MM.1S (cell line): ENCODE results near the gene KCNJ15.

Experiments
- DNase-seq: peaks from one replicate; pipeline ENCODE4 v3.0.0-alpha.2; 2015
- H2AFZ ChIP-seq: fragments of 300-600 bp; sonication (generic); 2 replicates; pipeline ENCODE4 v1.6.0; 2016; ENCODE audit warnings: antibody characterized with exemption, low read length
- H3F3A ChIP-seq: fragments of 300-600 bp; sonication (generic); 2 replicates; pipeline ENCODE4 v1.6.1; 2016; ENCODE audit warnings: mild to moderate bottlenecking, antibody characterized with exemption, low read length, moderate library complexity, mixed read lengths; ENCODE audit not compliant: insufficient read depth
- H3K27ac ChIP-seq: fragments of 300-600 bp; sonication (generic); 2 replicates; pipeline ENCODE4 v1.5.1; 2016; ENCODE audit warnings: mild to moderate bottlenecking, low read length
- H3K27me3 ChIP-seq: fragments of 300-600 bp; sonication (generic); replicated peaks from 2 replicates; pipeline ENCODE4 v1.6.0; 2016; ENCODE audit warnings: low read length; ENCODE audit not compliant: insufficient read depth
- H3K36me3 ChIP-seq: fragments of 300-600 bp; sonication (generic); replicated peaks from 2 replicates; pipeline ENCODE4 v1.6.1; 2016; ENCODE audit warnings: mild to moderate bottlenecking, low read length, mixed read lengths; ENCODE audit not compliant: insufficient read depth
- H3K4me1 ChIP-seq: fragments of 300-600 bp; sonication (generic); 2 replicates; pipeline ENCODE4 v1.6.1; 2016; ENCODE audit warnings: low read length, mixed read lengths
- H3K4me2 ChIP-seq: fragments of 300-600 bp; sonication (generic); 2 replicates; pipeline ENCODE4 v1.6.0; 2016; ENCODE audit warnings: low read depth, low read length
- H3K4me3 ChIP-seq: fragments of 300-600 bp; sonication (generic); 2 replicates; pipeline ENCODE4 v1.5.1; 2016; ENCODE audit warnings: low read length, mixed read lengths
- H3K79me2 ChIP-seq: fragments of 300-600 bp; sonication (generic); 2 replicates; pipeline ENCODE4 v1.6.1; 2016; ENCODE audit warnings: mixed run types, low read length, mixed read lengths
- H3K9ac ChIP-seq: fragments of 300-600 bp; sonication (generic); 2 replicates; pipeline ENCODE4 v1.6.1; 2016; ENCODE audit warnings: low read length, mixed read lengths
- H3K9me2 ChIP-seq: fragments of 300-600 bp; sonication (generic); replicated peaks from 2 replicates; pipeline ENCODE4 v1.6.1; 2016; ENCODE audit warnings: mild to moderate bottlenecking, low read length, mixed read lengths; ENCODE audit not compliant: insufficient read depth
- H3K9me3 ChIP-seq: fragments of 300-600 bp; sonication (generic); replicated peaks from 2 replicates; pipeline ENCODE4 v1.6.1; 2016; ENCODE audit warnings: mild to moderate bottlenecking, low read length, mixed read lengths; ENCODE audit not compliant: insufficient read depth
- H4K20me1 ChIP-seq: fragments of 300-600 bp; sonication (generic); 2 replicates; pipeline ENCODE4 v1.6.1; 2016; ENCODE audit warnings: mild to moderate bottlenecking, low read length, moderate library complexity, mixed read lengths; ENCODE audit not compliant: insufficient read depth
- CTCF ChIP-seq: fragments of 300-600 bp; sonication (generic); IDR thresholded peaks from 2 replicates; pipeline ENCODE4 v1.5.1; 2016; ENCODE audit warnings: antibody characterized with exemption, low read length, mixed read lengths
- EZH2 ChIP-seq: fragments of 300-600 bp; sonication (generic); optimal IDR thresholded peaks from 2 replicates; pipeline ENCODE3; 2017; ENCODE audit warnings: low read depth, mild to moderate bottlenecking, antibody characterized with exemption, low read length, mixed read lengths
- EZH2phosphoT487 ChIP-seq: fragments of 300-600 bp; sonication (generic); IDR thresholded peaks from 2 replicates; pipeline ENCODE4 v1.6.1; 2018; ENCODE audit warnings: antibody characterized with exemption, low read length

The KCNJ15 gene

GRCh38 chr21:38264571-38264970 is 7.8 kb downstream of the KCNJ15 start:
- Histone ChIP-seq H3F3A (peaks cover 24% of the 10 kb centered on the region), H3K4me2 (no peak overlapping the region), H3K9me2 (no peaks in the 10 kb centered on the region), H3K9me3 (no peaks in the 10 kb centered on the region), H3K9ac (no peak overlapping the region), H2AFZ (no peak overlapping the region), H4K20me1 (no peaks in the 10 kb centered on the region), H3K27me3 (no peaks in the 10 kb centered on the region), H3K36me3 (no peaks in the 10 kb centered on the region), H3K27ac (no peak overlapping the region), H3K4me1 (peaks cover 24% of the 10 kb centered on the region), H3K4me3 (no peak overlapping the region), H3K79me2 (no peaks in the 10 kb centered on the region)
- no peak for TF ChIP-seq EZH2phosphoT487
- no peak for TF ChIP-seq EZH2
- no peak for TF ChIP-seq CTCF
- no peak for DNase-seq

GRCh38 chr21:38265166-38265565 is 8.4 kb downstream of the KCNJ15 start:
- Histone ChIP-seq H3K9me3 (no peaks in the 10 kb centered on the region), H3K4me1 (peaks cover 30% of the 10 kb centered on the region), H3K4me2 (no peak overlapping the region), H3K4me3 (no peak overlapping the region), H3K79me2 (no peaks in the 10 kb centered on the region), H3K27me3 (no peaks in the 10 kb centered on the region), H3F3A (peaks cover 30% of the 10 kb centered on the region), H3K9ac (no peak overlapping the region), H3K36me3 (no peaks in the 10 kb centered on the region), H3K27ac (no peak overlapping the region), H2AFZ (no peak overlapping the region), H4K20me1 (no peaks in the 10 kb centered on the region), H3K9me2 (no peaks in the 10 kb centered on the region)
- DNase-seq: no peak
- no peak for TF ChIP-seq EZH2
- no peak for TF ChIP-seq CTCF
- TF ChIP-seq EZH2phosphoT487: no peak

- H3K9me3 ChIP-seq: no peaks in the 10 kb centered on the region
- no peak for DNase-seq
- H3K27me3 ChIP-seq: no peaks in the 10 kb centered on the region
- H2AFZ ChIP-seq: no peak overlapping the region
- no peak overlapping the region for H3K4me2 ChIP-seq
- peaks cover 33% of the 10 kb centered on the region for H3F3A ChIP-seq
- no peaks in the 10 kb centered on the region for H3K36me3 ChIP-seq
- no peak overlapping the region for H3K9ac ChIP-seq
- H3K4me1 ChIP-seq: peaks cover 45% of the 10 kb centered on the region
- TF ChIP-seq CTCF: no peak
- TF ChIP-seq EZH2phosphoT487: no peak
- no peak for TF ChIP-seq EZH2
- no peak overlapping the region for H3K27ac ChIP-seq
- no peaks in the 10 kb centered on the region for H3K9me2 ChIP-seq
- H3K4me3 ChIP-seq: no peak overlapping the region
- H4K20me1 ChIP-seq: no peaks in the 10 kb centered on the region
- H3K79me2 ChIP-seq: no peaks in the 10 kb centered on the region
Measured at GRCh38 chr21:38266732-38267131, 9.9 kb downstream of the KCNJ15 start.
